ENCODE data around the gene TMEM198.

TMEM198 gene

DNA sequence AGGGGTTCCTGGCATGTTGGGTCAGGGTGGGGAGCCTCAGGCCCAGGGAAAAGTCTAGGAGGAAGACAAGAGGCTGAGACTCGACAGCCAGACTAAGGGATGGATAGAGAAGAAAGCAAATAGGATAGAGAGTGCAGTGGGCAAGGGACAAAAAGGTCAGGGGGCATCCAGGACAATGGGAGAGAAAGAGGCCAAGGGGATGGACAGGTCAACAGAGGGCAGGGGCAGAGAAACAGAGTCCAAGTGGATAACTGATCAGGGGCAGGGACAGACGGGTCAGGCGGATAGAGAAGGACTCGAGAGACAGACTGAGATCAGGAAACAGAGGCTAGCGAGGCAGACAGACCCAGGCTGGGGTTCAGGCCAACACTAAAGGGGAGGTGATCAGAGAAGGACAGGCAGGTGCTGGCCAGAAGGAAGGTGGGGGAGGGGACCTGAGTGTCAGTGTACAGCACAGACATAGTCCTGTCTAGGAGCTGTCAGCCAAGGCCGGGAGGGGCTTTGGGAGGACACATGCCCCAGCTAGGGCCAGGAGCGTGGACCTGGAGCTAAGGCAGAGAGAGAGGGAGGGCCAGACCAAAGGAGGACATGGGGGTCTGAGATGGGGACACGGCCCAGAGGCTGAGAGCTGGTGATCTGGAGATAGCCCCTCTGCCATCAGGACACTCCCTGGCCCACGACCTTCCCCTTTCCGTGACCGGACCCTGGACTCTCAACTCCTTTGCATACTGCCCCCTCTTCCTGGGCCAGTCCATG lies 17.3 kb upstream of the TMEM198 start:
- no peak for DNase-seq

DNA sequence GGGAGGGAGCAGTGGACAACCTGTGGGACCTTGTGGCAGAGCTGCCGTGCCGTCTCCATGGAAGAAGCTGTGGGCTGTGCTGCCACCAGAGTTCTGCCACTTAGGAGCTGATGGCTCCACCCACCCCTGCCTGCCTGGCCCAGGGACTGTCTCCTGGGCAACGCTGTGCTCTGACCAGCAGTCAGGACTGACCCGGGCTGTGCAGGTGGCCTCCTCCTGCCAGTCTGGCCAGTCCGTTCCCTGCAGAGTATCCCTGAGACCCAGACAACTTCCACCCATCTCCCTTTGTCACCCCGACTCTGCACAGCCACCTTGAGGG lies 16.8 kb upstream of the TMEM198 start:
- no peak for DNase-seq

DNA sequence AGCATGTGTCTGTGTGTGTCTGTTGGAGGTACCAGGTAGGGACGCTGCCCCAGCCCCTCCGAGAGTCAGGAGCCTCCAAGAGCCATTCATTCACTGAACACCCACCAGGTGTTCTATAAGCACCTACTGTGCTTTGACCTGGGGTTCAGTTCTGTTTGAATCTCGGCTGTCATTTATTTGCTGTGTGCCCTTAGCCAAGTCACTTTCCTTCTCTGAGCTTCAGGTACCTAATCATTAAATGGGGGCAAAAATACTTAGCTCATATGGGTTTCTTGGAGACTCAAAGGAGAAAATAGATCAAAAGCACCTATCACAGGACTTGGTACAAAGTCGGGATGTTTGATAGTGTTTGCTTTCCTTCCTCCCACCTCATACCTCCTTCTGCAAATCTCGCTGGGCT lies 16.4 kb upstream of the TMEM198 start:
- no peak for DNase-seq

DNA sequence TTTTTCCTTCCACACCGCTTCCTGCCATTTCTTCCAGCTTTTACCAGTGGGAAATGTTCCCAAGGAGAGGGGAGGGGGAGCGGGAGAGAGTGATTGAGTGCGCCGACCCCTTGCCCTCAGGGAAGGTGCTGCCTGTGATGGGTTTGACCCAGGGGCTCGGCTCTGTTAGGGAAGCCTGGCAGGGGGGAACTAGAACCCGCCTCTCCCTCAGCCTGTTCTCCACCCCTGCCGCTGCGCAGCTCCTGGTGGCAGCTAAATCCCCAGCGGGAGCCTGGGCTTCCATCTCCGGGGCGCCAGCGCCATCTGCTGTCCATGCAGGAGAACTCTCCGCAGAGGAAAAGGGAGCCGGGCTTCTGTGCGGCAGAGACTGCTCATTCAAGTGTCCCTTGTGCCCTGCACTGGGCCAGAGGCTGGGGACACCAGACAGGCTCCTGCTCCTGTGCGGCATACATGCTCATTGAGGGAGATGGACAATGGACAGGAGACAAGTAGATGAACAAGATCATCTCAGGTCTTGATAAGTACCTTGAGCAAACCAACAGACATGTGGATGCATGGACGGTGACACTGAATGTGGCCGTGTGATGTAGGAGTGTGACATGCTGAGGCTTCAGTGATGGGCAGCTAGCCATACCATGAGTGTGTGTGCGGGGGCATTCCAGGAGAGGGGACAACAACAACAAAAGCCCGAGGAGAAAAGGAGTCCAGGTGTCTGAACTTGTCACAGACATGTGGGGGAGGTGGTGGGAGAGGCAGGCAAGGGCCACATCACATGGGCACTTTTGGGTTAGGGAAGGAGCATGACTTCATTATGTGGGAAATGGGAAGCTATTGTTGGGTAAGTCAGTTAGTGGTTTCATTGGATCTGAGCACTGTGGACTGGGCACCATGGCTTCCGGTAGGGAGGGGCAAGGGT lies 13.5 kb upstream of the TMEM198 start:
- DNase-seq, result peak; percentile 71

DNA sequence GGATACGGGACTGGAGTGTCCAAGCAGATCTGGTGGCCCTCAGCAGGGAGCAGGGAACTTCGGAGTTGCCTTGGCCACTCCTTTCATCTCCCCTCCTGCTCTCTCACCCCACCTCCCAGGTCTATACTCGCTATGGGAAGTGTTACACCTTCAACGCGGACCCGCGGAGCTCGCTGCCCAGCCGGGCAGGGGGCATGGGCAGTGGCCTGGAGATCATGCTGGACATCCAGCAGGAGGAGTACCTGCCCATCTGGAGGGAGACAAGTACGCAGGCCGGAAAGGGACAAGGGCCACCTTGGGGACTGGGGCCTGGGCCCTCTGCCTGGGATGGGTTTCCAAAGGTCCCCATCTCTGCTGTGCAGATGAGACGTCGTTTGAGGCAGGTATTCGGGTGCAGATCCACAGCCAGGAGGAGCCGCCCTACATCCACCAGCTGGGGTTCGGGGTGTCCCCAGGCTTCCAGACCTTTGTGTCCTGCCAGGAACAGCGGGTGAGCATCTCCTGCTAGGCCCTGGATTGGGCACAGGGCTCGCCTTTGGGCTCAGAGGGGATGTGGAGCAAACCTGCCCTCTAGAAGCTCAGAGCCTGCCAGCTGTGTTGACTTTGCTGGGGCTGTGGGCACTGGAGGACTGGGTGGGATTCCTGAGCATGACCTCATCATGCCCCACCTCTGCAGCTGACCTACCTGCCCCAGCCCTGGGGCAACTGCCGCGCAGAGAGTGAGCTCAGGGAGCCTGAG lies 12.0 kb upstream of the TMEM198 start:
- DNase-seq, result no peak

DNA sequence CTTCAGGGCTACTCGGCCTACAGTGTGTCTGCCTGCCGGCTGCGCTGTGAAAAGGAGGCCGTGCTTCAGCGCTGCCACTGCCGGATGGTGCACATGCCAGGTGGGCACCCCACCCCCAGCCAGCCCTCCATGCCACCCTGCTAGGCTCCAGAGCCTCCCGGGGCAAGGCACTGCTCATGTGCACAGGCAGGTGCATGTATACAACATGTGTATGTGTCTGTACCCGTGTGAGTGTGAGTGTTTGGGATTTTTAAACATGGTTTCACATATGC lies 11.5 kb upstream of the TMEM198 start:
- DNase-seq, result no peak

DNA sequence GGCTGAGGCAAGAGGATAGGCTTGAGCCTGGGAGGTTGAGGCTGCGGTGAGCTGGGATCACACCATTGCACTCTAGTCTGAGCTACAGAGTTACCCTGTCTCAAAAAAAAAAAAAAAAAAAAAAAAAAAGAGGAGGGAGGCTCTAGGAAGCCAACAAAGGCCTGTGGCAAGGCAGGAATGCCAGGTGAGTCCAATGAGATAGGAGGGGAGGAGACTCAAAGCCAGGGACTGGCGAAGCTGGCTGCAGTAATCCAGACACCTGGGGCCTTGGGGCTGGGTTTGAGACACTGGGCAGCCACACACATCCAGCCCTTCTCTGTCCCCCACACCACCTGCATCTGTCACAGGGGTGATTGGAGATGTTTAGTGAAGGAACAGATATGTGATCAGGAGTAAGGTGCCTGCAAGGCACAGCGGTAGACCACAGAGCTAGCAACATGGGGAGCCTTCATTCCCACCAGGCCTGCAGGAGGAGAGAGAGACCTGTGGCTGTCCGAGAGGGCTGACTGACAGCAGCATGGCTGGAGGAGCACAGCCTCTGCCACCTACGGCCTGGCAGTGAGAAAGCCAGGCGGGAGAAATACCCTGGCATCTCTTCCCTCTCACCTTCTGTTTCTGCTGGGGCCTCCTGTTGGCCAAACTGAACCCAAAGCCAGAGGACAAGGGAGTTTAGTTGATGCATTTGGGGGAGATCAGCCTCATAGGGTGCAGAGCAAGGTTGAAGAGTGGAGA lies 9.7 kb upstream of the TMEM198 start:
- DNase-seq, result no peak

DNA sequence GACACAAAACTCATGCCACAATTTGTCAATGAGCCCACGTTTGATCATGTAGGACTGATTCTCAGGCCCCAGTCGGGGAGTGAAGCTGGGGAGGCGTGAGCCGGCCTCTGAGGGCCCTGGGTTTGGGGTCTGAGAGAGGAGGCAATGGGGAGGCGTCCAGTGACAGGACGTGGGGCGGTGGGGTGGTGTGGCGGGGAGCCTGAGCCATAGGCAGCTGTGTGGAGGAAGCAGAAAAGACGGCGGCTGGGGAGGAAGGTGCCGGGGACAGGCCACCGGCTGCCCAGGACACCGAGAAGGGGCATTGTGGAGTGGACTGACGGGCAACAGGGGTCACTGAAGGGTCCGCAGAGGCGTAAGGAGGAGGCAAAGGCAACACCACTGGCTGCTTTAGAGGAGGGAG lies 7.4 kb upstream of the TMEM198 start:
- no peak for DNase-seq

DNA sequence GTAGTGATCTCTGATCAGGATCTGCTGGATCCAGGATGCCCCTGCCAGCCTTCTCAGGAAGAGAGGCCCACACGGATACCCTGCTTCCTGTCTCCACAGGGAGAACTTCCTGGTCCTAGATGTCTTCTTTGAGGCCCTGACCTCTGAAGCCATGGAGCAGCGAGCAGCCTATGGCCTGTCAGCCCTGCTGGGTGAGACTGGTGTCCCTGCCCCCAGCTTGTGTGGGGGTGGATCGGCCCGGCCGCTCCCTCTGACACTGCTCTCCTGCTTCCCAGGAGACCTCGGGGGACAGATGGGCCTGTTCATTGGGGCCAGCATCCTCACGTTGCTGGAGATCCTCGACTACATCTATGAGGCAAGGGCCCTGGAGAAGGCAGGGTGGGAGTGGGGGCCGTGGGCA lies 6.9 kb upstream of the TMEM198 start:
- DNase-seq, result no peak

DNA sequence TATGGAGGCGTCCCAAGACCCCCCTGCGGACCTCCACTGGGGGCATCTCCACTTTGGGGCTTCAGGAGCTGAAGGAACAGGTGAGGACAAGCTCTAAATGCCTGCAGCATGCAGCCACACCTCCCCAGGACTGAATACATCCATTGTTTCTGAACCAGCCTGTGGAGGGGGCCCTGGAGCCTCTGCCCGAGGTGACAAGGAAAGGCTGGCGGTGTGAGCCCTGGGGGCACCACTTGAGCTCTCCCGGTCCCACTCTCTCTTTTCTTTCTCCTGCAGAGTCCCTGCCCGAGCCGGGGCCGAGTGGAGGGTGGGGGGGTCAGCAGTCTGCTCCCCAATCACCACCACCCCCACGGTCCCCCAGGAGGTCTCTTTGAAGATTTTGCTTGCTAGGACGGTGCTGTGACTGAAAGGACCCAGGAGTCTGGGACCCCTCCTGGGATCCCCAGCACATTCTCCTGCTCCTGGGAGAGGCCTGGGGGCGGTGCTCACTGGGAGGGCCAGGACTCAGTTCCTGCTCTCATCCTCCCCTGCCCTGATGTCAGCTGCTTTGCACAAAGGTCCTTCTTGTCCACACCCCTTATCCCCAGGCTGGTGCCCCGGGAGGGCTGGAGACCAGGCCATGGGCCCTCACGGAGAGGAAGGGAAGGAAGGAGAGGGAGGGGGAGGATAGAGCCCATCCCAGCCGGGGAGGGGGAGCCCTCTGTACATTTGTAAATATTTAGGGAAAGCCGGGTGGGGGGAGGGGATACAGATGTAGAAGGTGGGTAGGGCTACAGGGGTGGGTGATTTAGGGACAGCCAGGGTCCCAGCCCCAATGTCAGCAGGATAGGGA lies 6.0 kb upstream of the TMEM198 start:
- DNase-seq, result no peak

DNA sequence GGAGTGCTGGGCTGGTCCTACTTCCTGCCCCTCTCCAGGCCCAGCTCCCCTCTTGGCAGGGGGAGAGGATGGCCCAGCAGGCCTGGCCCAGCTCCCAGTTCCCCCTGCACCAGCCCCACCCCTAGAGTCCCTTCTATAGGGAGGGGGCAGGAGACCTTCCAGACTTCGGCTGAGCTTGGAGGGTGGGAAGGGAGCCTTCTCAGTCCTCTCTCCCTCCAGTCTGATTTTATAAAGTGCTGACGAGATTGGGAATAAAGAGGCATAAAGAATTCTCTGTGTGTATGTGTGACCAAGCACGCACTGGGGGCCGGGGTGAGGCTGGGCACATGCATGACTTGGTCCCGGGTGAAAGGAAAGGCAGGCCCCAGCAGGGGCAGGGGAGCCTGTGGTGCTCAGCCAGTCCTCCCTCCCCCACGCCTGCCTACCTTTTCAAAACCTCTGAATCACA lies 5.3 kb upstream of the TMEM198 start:
- no peak for DNase-seq

DNA sequence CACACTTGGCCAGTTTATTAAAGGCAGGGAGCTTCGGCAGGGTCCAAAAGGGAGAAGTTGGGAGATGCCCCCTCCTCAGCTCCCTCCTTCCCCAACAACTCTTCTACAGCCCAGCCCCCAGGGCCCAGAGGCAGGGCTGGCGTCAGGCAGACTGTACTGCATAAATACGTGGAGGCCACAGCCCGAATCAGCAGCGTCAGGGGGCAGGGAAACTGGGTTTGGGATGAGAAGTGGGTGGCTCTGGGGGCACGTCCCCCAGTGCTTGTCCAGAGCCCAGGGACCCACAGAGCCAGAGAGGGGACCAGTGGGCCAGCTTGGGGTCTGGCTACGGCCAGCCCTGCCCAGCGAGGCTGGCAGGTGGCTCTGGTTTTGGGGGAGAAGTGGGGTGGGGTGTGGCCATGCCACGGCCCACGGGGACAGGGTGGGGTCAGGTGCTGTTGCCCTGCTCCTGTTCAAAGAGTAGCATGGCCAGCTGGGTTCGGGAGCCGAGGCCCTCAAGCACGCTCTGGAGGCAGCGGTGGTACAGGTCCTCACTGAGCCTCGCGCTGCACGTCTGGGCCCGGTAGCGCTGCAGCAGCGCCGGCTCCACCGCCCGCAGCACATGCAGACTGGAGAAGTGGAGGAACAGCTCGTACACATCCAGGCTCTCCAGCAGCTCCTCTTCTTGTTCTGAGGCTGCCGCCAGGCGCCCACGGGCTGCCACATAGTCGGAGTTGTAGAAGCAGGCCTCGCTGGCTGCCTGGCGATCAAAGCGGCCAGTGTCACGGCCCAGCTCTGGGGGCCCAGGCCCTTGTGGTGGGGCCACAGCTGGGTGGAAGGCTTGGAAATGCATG lies 4.7 kb upstream of the TMEM198 start:
- no peak for DNase-seq

DNA sequence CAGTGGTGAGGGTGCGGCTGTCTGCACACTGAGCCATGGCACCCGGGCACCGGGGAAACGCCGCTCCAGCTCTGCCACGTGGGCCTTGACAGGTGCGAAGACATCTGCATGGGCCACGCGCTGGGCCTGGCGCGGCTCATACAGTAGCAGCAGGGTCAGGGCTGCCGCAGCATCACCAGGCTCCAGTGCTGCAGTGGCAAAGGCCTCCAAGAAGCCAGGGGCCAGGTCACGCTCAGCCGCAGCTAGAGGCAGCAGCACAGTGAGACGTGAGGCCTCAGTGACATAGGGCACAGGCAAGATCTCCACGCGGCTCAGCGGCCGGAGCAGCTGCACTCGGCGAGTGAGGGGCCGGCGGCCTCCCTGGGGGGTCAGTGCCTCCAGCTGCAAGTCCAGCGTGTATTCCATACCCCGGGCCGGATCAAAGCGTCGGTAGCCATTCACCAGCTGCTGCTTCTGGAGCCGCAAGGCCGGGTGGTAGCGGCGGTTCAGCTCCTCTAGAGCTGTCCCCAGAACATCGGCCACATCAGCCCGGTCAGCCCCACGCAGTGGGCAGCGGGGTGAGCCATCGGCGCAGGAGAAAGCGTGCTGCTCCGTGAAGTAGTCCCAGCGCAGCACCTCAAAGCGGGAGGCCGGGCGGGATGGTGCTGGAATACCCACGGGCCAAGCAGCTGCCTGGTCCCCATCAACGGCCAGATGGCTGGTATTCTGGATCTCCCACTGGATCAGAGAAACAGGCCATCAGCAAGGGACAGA lies 3.7 kb upstream of the TMEM198 start:
- DNase-seq, result no peak

DNA sequence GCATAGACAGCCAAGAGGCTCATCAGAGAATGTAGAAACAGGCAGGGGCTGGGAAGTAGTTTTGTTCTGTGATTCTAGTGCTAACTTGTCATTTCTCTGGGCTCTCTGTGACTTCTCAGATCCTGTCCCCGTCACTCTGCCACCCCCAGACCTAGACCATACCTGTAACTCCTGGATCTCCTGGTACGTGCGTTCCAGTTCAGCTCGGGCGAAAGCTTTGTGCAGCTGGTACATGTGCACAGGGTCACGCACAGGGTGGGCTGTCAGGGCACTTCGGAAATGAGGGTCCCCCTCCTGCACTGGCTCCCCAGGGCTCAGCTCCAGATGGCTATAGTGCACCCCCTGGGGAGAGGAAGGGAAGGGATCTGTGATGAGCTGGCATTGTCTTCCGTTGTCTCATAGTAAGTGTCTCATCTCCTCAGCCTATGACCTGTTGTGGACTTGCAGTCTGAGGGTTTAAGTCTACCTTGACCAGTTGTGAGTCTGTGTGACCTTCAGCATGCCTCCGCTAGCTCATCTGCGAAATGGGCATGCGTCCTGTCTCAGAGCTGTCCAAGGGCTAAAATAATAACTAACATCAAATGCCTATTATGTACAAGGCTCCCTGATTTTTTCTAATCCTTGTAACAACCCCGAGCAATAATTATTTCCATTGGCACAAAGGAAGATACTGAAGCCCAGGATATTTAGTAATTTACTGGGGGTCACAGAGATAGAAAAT lies 2.9 kb upstream of the TMEM198 start:
- no peak for DNase-seq

DNA sequence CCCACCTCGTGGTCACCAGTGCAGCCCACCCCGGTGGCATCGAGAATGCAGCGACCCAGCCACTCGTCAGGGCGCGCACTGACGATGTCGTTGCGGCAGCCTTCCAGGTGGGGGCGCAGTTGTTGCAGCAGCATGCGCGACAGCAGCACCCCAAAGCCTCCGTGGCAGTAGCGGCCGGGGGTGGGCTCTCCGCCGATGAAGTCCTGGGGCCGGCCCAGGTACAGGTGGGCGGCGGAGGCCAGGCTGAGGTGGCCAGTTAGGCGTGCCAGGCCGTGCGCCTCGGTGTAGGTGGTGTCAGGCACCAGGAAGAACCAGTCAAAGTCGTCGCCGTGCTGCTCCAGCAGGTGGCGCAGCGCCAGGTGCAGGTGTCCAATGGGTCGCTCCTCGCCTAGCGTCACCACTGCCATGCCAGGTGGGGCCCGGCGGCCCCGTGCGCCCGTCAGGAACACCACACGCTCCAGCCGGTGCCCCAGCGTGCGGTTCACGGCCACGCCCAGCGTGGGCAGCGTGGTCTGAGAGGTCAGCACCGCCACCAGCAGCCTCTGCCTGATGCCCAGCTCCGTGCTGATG lies 2.1 kb upstream of the TMEM198 start:
- DNase-seq, result peak; percentile 70

DNA sequence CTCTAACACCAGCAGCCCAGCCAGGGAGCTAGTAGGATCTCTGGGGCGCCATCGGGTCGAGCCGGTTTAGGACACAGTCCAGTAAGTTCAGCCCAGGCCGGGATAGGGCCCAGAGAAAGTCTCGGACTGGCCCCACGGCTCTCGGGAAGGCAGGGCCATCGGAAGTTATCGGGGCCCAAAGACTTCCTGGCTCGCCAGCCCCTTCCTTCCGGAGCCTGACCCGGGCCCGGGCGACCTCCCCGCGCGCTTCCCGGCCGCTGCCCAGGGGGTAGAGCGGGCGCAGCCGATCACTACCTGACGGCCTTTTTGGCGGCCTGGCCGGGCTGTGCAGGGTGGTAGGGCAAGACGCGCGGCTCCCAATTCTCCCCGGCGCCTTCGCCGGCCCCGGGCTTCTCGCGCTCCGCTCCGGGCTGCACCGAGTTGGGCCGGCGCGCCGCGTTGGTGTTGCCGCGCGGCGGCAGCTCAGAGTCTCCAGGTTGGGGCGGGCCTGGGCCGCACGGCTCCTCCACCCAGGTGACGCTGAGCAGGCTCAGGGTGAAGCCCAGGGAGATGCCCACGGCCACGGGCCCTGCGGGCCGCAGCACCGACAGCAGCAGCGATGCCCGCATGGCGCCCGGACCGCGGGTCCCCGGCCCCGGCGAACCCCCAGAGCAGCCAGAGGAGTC lies 765 bp upstream of the TMEM198 start:
- no peak for DNase-seq

DNA sequence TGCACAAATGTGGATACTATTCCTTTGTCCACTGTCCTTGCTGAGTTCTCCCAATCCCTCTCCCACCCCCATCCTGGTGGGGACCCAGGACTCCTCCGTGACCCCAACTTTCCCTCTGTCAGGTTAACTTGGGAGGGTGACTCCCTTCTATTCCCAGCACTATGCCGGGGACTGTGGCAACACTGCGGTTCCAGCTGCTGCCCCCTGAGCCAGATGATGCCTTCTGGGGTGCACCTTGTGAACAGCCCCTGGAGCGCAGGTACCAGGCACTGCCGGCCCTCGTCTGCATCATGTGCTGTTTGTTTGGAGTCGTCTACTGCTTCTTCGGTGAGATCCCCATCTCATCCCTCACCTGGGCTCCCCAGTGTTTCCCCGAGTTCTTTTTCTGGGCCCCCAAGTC lies 739 bp downstream of the TMEM198 start:
- no peak for DNase-seq

DNA sequence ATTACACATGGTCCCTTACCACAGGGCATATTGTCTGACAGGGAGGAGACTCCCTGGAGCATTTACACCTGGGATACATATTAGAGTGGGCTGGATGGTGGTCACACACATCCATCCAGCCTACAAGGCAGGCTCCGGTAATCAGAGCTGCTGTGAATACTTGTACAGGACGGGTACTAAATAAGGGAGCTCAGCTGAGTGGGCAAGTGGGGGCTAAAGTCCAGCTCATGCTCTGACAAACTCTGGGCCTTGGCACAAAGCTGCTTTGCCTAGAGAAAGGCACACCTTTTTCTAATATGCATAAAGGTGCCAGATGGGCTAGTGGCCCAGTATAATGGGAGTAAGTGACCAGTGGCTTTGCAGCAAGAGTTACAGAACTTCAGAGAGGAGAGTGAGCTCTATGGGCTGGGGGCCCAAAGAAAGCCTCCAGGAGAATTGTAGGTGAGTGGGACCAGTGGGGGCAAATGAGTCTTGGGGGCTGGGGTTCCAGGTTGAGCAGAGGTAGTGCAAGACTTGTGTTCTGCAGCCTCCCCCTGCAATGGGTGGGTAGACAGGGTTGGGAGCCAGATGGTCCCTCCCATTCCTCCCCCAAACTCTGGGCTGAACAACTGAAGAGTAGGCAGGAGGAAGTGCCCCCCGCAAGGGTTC lies 1.6 kb downstream of the TMEM198 start:
- no peak for DNase-seq
